HG03565 (cell line): ENCODE measurements around the gene RCOR2.

Source experiments
- ATAC-seq: cut with Tn5 transposase; IDR thresholded peaks from one replicate; pipeline ENCODE4 v1.9.1; 2021; ENCODE audit warnings: mild to moderate bottlenecking, moderate library complexity; ENCODE audit not compliant: unreplicated experiment

The RCOR2 gene

DNA sequence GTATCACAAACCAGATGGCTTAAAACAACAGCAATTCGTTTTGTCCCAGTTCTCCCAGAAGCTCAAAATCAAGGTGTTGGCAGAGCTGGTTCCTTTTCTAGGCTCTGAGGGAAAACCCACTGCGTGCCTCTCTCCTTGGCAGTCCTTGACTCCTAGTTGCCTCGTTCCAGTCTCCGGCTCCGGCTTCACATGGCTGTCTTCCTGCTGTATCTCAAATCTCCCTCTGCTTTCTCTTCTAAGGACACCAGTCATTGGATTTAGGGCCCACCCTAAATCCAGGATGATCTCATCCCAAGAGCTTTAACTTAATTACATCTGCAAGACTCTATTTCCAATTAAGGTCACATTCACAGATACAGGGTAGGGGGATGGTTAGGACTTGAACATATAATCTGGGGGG lies 12.7 kb upstream of the RCOR2 start:
- ATAC-seq: no peak

DNA sequence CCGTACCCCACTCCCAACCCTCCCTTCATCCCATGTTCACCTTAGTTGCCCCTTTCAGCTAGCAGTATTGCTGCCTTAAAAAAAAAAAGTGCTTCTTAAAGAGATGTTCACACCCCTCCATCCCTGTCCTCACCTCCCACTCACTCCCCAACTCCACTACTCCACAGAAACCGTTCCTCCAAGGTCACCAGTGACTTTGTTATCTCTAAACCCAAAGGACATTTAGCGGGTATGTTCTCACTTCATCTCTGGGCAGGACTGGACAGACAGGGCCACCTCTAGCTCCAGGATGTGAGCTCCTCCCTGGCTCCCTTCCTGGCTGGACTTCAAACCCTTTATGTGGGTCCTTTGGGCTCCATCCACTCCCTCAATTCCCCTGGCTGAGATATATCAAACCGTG lies 6.4 kb upstream of the RCOR2 start:
- ATAC-seq: no peak

DNA sequence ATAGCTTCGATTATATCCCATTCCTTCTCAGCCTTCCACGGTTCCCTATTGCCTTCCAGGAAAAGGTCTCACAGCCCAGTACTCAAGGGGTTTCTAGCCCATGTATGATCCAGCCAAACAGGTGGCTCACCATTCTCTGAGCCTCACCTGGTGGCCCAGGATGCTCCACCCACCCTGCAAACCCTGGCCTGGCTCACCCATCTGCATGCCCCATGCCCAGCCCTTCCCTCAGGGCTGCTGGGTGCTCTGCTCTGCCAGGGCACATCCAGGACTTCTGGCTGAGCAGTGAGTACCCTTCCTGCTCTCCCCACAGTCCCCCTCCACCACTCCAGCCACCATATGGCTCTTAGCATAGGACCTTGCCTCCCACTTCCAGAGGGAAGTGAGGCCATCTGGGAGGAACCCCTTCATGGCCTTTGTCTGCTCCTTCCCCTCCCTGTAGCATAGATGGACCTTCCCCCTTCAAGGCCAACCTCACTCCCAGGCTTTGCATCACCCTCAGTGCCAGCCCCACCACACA lies 5.8 kb upstream of the RCOR2 start:
- ATAC-seq: no peak

DNA sequence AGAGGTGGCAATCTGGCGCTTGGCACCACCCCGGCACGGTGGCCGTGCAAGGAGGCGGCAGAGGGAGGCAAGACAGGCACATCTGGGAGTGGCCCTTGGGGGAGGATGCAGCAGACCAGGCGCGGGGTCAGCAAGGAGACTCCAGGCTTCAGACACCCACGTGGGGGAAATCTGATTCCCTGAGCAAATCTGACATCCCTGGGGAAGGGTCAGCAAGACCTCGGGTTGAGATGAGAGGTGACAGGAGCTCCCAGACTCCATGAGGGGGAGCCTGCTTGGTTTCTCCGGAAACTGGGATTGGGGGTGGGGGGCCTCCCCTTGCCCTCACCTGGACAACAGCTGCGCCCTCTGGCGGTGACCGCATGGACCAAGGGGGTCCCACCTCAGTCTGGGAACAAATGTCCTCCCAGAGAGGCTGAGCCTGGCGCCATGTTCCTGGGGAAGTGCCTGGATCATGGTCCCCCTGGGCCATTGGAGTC lies 4.0 kb upstream of the RCOR2 start:
- ATAC-seq: no peak

DNA sequence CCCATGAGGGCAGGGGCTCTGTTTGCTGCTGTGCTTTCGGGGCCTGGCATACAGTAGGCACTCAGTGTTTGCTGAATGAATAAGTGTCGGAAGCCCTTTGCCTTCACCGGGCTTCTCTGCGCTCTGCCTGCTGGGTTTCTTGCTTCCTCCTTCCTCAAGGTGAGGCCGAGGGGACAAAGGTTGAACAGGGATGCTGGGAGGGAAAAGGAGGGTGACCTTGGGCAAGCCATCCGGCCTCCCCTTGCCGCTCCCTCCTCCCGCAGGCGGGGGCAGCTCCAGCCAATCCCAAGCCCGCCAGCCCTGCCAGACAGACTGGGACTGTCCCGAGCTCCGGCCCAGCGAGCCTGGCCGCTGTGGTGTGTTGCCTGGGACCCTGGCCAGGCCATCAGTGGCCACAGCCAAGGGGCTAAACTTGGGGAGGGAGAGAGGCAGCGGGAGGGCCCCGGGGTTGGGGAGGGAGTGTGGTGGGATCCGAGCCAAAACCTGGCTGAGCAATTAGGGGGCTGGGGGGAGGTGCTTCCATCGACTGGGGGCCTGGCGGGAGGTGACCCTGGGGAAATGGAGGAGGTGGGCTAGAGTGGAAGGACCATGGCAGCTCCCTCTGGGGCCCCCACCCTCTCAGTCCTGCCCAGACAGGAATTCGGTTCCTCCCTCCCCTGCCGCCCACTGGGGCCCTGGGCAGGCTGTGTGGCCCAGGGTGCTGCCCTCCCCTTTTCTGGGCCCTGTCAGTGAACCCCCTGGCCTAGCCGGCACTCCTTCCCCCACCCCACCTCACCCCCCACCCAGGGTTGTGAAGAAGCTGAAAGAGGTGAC lies 3.4 kb upstream of the RCOR2 start:
- no peak for ATAC-seq

DNA sequence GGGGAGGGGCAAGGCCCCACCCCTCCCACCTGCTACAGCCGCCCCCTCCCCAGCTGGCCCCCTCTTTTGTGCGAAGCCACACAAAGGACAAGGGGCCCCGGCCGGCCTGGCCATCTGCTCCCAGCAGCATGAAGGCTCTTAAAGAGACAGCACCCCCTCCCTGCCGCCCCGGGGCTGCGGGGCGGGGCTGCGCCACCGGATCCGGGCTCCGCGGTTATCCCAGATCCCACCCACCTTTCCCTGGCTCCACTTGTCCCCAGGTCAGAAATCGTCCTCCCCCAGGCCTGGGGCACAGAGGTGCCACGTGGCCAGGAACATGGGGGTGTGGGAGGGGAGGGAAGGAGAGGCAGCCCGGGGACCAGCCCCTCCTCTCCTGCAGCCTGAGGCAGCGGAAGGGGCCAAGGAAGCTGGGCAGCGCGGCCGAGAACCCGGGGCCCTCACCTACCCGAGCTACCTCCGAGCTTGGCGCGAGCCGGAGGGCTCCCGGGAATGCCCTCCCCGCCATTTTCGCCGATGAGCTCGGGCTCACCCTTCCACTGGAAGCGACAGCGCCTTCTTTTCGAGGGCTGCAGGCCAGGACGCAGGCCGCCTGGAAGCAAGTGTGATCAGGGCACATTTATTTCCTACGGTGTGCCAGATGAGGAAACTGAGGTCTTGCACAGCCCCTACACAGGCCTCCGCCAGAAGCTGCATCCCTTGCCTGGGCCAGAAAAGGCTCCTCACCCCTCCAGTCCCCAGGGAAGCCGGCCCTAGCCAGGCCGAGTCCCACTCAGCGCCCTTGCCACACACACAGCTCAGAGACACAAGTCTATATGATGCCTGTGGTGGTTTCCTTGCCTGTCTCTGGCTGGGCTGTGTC lies 2.5 kb upstream of the RCOR2 start:
- ATAC-seq: no peak

DNA sequence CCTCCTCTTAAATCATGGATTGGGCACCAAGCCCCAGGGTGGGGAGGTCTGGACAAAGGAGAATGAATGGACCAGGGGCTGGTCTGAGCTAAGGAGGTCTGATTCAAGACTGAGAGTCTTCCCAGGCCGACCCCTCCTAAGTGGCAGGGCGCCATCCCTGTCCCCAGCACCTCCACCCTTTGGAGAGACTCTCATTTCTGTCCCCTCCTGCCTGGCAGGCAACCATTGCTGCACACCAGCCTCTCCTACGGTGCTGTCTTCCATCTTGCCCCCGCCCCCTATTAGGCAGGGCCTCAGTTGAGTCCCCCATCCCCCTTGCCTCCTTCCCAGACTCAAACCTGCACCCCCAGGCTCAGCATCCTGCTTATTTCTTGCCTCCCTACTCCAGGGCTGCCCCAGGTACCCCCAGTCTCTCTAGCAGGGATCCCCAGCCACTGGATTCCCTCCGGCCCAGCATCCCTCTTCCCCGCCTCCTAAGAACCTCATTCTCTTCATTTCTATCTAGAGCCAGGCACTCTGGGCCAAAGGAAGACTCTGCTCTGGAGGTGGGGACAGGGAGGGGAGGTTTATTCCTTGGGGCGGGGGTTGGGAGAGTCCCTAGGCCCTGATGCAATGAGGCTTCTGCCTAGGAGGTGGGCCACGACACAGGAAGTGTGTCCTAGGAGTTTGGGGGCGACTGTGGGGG lies 1.7 kb upstream of the RCOR2 start:
- ATAC-seq: no peak

DNA sequence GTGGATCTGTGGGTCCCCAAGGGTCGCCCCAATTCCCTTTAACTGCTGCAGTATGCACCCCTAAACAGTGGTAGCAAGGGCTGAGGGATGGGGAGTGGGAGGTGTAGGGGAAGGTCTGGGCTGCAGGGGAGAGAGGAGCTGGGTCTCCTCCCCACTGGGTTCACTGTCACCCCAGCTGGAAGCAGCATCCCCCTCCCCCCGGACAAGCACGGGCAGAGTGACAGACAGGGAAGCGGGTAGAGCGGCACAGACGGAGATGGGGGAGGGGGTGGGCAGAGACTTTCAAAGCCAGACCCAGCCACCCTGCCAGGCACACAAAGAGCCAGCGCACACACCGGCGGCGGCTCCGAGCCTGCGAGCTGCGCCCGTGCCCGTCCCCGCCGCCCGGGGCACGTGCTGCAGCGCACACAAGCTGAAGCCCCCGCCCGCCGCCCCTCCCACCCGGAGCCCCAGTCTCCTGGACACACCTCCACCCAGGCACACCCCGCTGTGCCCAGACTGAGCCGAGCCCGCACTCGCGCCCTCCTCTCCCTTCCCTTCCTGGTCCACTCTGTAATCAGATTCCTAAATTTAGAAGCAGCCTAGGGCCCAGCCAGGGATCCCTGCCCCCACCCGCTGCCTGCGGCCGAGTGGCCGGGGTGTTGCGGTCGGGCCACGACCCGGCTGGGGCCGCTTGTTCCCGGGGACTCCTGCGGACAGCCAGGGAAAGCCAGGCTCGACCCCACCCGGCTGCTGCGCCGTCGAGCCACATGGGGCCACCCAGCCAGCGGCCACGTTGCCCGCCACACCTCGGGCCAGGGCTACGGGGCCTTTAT lies 935 bp upstream of the RCOR2 start:
- no peak for ATAC-seq

DNA sequence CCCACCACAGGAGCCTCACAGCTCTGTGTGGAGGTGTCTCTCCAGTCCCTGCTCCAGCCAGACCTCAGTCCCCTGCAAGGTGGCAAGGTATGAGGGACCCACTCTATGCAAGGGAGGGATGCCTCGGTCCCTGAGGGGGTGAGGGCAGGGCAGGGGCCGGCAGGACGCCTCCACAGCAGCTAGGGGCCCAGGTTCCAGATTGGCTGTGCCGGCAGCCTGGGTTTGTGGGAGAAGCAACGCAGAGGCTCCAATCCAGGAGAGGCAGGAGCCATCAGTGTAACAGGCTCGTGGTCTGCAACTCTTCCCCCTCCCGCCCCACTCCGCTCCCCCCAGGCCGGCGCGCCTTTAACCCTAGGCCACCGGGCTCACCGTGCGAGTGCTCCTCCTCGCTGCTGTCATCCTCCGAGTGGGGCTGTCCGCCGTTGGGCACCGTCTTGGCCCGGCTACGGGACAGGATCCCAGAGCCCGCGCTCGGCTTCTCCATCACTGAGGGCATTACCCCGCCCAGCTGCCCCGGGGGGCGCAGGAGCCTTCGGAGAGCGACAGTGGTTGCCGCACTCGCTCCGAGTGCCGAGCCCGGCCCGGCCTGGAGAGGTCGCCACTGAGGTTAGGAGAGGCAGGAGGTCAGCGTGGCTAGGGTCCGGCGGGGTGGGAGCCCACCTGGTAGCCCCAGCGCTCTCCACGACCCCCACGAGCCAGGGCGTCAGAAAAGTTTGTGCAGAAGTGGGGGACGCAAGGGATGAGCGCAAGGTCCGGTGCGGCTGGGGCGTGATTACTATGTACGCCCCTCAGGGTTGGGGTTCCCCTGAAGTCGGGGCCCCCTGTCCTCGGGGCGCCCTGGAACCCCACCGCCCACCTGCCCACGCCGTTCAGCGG lies 765 bp downstream of the RCOR2 start:
- ATAC-seq: no peak

DNA sequence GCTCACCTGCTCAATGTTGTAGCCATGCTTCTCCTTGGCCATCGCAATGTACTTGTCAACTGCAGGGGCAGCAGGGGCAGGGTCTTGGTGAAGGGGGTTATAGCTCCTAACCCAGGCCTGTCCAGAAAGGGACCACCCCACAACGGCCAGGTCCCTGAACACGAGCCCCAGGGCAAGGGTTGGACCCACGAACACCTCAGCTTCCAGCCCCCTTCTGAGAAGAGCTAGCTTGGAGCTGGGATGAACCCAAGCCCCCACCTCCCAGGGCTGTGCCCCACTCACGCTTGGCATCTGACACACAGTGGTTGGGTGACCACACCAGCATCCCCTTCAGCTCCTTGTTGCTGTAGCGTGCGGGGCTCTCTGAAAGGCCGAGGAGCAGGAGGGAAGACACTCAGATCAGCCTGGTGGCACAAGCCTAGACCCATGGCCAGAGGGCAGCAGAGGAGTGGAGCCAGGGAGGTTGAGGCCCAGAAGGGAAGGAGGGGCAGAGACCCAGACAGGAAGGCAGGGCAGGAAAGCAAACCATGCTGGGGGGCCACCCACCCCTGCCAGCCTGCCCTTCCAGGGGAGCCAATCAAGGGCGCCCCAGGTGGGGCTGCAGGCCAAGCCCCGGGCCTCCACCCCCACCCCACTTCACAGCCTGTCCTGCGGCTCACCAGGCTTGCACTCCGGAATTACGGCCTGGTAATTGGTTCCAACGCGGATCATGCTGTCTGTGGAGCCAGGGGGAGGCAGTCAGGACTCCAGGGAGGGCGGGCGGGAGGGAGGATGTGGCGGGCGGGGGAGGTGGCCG lies 1.9 kb downstream of the RCOR2 start:
- ATAC-seq: no peak

DNA sequence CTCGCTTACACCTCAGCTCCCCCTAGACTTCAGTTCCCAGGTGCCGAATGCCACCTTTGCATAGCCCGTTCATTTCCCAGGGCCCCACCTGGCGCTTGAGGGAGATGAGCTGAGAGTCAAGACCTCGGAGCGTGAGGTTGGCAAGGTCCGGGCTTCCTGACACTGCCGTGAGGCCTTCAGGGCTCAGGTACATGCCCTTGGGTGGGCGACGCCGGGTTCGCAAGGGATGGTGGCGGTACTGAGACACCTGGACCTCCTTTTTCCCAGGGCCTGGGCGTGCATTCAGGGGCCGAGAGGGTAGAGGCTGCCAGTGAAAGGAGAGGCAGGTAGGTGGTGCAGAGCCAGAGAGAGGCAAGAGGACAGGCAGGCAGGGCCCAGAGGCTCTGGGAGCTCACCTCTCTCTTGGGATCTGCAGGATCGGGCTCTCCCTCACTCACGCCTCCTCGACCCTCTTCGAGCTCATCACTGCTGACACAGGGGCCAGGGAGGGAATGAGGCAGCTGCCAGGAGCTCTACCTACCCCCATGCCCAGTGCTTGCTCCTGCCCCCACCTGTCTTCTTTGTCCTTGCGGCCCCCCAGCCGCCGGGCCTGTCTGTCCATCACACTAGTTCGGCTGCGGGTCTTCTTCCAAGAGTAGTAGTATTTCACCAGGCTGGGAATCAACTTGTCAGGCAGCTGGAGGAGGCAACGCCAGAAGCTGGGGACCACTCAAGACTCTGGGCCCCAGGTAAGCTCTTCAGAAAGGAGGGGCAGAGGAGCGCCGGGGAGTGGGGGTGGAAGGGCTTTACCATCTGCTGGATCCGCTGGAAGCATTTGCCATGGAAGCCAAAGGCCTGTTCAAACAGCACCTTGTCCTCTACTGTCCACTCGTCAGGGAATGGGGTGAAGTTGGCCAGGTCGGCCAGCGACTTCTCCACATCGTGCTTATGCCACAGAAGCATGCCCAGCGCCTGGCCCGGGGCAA lies 2.8 kb downstream of the RCOR2 start:
- no peak for ATAC-seq

DNA sequence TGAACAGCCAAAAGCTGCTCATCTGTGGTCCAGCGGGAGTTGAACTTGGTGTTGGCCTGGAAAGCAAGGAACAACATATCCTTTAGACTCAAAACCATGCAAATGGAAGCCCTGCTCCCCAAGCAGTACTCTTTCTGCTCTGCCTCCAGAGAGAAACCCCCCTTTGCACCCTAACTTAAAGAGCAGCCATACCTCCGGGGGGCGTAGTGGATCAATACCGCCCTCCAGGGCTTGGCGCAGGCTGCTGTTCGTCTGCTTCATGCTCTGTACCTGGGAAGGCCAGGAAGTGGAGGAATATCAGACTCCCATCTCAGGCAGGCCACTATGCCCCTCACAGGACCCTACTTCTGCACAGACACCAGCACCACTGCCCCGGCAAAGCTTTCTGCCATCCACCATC lies 4.3 kb downstream of the RCOR2 start:
- no peak for ATAC-seq

DNA sequence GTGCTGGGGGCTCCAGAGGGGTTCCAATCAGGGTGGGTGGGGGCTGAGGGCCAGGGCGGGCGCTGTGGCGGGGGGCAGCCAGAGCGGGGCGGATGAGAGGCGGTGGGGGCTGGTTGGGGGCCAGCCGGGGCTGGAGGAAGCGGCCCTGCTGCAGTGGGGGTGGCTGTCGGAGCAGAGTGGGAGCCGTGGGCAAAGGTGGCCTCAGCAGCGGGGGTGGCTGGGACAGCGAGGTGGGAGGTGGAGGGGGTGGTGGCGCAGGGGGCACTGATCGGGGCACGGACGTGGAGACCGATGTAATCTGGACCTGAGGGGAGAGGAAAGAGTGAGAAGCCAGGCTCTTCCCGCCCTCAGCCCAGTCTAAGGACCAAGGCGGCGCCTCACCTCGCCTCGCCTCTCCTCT lies 5.1 kb downstream of the RCOR2 start:
- ATAC-seq: no peak

DNA sequence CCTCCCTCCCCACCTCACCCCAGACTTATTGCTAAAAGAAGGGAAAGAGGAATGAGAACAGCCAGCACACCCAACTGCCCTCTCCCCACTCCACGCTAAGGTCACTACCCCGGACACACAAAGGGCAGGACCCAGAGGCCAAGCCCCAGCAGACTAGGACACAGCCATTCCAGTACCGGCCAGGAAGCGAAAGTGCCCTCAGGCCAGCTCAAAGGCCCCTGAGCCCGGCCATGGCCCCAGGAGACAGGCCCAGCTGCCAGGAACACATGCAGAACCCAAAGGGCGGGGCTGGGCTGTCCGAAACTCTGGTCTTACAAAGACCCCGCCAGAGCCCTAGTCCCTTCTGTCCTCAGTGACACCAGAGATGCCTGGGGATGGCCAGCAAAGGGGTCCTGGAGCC lies 5.5 kb downstream of the RCOR2 start:
- no peak for ATAC-seq

DNA sequence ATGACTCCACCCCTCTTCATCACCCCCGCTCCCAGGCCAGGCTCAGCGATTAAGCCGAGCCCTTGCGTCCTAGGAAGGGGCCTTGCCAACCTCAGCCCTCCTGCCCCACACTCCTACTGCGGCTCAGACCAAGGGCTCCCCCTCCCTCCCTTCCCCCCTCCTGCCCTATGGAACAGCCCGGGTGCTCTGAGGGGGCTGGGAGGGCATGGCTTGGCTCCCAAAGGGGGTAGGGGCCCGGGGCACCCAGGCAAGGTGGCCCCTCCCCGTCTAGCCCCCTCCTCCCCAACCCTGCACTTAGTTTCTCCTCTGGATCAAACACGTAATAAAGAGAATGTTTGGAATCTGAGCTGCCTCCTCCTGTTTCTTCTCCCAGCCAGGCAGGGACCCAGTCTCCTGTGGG lies 6.3 kb downstream of the RCOR2 start:
- no peak for ATAC-seq

DNA sequence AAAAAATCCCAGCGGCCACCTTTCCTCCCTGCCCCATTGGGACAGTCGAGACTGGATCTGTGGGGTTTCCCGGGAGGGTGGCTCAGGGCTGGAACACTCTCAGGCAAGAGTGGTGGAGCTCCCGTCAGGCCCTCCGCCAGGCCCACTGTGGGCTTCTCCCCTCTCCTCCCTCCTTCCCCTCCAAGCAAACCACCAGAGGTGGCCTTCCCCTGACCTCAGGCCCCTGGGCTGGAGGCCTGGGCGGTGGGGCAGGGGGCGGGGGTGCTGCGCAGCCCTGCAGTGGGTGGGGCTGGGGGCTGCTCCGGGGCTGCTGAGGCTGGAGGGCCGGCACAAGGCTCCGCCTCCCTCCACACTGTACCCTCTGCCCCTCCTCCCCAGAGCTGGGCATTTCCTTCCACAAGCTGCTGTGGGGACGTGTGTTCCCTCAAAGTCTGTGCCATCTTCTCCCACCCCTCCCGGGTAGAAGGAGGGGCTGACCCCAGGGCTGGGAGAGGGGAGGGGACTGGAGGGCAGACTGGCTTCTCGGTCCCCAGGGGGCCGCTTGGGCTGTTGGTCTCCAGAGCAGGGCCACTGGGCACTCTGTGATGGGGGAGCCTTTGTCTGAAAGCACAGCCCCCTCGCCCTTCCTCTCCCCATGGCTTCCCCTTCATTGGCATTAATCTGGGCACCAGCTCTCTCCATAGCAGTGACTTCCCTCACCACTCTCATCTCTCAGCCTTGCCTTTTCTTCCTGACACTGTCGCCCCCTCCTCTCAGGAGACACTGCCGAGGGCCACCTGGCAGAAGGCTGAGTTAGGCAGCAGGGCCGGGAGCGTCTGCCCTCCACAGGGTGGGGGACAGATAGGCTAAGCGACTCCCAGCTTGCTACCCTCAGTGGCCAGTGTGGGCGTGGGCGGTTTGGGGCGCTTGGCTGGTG lies 7.1 kb downstream of the RCOR2 start:
- ATAC-seq: no peak
